Cortex of kidney (tissue), 1 donor: ENCODE results near the gene TMEM45B.
"Not testable (repeated sequence)": the region's sequence is repeated elsewhere in the genome, so short reads cannot be mapped to it uniquely, and the experiment has no call there.

Source experiments
- DNase-seq: peaks from one replicate; lab custom pipeline; 2025; lab: John Stamatoyannopoulos, UW

TMEM45B gene

DNA sequence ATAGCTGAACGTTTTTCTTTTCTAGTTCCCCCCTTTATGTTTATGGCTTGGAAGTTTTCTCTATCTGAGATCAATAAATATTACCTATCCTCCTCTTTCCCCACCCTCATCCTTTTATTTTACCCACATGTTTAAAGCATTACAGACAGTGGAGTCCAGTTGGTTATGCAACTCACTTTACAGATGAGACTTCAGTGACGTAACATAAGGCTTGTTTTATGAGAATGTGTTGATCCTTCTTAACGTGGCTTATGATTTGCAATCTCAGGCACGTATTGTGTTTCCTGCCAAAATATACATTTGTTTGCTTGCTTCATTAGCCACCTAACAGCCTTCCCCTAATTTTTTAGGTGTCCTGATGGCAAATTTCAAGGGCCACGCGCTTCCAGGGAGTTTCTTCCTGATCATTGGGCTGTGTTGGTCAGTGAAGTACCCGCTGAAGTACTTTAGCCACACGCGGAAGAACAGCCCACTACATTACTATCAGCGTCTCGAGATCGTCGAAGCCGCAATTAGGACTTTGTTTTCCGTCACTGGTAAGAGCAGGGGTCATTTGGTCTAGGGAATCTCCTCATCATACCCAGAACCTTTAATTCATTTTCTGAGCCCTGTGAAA is 36.6 kb downstream of the TMEM45B start:
- DNase-seq, result no peak

- DNase-seq, result no peak
Measured at GRCh38 chr11:129853518-129854231, 38.0 kb downstream of the TMEM45B start.

- no peak for DNase-seq
Measured at GRCh38 chr11:129854232-129854805, 38.7 kb downstream of the TMEM45B start.

DNA sequence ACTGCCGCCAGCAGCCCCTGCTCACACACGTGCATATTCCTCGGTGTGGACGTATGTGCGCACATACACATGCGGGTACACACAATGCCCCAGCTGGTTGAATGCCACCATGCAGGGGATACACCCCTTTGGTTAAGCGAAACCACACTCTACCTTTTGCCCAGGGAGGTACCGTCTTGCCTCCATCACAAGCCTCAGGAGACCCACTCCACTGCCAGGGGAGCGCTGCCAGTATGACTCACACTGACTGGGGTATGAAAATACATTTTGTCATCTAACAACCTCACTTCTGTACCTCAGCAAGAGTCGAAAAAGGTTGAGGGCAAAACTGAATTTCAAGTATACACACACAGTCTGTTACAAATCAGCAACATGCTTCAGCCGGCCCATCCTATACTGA is 39.4 kb downstream of the TMEM45B start:
- DNase-seq, result no peak

DNA sequence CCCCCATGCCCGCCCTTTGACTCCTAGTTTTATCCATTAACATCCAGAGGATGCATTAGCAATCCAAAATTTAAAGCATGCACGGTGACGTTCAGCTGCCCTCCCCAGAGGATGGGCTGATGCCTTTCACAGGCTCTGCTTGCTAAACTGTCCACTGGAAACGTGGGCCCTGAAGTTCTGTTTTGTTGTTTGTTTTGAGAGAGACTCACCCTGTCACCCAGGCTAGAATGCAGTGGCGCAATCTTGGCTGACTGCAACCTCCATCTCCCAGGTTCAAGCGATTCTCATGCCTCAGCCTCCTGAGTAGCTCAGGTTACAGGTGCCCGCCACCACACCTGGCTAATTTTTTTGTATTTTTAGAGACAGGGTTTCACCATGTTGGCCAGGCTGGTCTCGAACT is 40.4 kb downstream of the TMEM45B start:
- no peak for DNase-seq

GRCh38 chr11:129861702-129862522 is 46.3 kb downstream of the TMEM45B start:
- no peak for DNase-seq

- no peak for DNase-seq
Measured at GRCh38 chr11:129864811-129865210, 49.2 kb downstream of the TMEM45B start.

- DNase-seq, result no peak
Measured at GRCh38 chr11:129865701-129866100, 50.1 kb downstream of the TMEM45B start.

- no peak for DNase-seq
Measured at GRCh38 chr11:129866311-129866710, 50.7 kb downstream of the TMEM45B start.

DNA sequence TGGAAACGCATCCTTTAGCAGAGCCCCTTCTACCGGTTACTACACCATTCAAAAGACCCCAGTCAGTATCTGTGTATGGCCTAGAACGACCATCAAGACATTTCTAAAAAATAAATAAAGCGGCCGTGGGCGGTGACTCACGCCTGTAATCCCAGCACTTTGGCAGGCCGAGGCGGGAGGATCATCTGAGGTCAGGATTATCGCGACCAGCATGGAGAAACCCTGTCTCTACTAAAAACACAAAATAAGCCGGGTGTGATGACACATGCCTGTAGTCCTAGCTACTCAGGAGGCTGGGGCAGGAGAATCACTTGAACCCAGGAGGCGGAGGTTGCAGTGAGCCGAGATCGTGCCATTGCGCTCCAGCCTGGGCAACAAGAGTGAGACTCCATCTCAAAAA is 53.0 kb downstream of the TMEM45B start:
- DNase-seq, result not testable (repeated sequence)

DNA sequence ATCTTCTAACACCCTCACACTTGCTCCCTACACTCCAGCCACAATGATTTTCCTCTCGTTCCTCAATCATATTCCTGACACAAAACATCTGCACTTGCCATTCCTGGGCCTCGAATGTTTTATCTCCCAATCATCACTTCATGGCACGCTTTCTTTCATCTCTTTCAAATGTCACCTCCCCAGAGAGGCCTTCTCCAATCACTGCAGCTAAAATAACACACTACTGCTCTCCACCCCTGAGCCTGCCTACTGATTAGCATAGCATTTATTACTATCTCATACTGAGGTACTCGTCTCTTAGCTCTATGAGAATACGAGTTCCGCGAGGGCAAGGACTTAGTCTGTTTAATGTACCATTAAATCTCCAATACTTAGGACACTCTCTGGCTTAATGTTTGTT is 56.3 kb downstream of the TMEM45B start:
- DNase-seq, result no peak

DNA sequence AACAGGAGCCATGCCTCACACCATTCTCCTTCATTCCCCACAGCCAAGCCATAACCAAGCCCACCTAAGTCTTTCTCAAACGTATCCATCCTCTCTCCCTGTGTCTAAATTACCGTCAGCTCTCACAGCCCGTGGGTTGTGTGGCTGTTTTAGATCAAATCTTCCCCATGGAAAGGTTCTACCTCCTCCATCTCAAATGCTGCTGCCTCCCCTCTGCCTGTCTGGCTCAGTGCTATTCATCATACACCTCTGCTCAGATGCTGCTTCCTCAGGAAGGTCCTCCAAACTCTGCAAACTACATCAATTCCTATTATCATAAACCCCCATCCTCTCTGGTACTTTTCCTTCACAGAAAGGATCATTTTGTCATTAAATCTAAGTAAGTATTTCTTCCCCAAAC is 64.7 kb downstream of the TMEM45B start:
- DNase-seq, result no peak

DNA sequence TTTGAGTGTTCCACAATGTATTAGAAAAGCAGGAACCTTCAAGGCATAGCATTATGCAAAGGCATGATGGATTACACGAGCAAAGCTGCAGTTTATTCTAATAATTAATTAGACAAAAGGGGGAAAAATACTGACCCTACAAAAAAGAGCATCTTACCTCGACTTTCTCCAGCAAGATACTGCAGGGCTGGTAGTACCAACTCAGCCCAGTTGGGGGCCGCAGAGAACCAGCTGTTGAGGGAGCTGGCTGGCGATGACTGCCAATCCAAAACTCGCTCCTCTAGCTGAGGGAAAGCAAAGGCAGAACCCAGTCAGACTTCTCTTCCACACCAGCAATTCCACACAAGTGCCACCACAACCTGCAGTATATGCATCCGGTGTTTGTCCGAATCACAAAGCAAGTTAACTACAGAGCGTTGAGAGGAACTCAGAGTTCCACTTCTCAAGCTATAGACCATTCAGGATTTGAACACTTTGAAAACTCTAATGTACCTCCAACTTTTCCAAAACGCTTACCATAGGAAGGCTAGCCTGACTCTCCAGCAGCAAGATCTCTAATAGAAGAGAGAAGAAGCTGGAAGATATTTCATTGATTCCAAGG is 66.0 kb downstream of the TMEM45B start:
- no peak for DNase-seq

- no peak for DNase-seq
Measured at GRCh38 chr11:129884581-129884980, 68.9 kb downstream of the TMEM45B start.

DNA sequence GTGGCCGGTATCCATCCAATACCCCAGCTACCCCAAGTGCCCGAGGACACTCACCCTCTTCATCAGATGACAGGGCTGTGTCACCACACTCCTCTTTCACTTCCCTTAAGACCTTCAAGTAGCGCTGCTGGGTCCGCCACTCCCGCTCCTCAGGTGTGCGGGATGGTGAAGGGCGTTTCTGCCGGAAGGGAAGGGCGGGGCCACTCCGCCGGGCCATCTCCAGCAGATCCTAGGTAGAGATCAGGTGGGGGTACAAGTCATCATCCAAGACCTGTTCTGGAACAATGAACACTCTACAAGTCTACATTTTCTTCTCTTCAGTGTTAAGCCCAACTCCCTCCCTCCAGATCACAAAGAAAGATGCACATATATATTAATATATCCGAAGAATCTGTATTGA is 69.7 kb downstream of the TMEM45B start:
- no peak for DNase-seq

GRCh38 chr11:129888451-129888850 is 72.8 kb downstream of the TMEM45B start:
- no peak for DNase-seq

DNA sequence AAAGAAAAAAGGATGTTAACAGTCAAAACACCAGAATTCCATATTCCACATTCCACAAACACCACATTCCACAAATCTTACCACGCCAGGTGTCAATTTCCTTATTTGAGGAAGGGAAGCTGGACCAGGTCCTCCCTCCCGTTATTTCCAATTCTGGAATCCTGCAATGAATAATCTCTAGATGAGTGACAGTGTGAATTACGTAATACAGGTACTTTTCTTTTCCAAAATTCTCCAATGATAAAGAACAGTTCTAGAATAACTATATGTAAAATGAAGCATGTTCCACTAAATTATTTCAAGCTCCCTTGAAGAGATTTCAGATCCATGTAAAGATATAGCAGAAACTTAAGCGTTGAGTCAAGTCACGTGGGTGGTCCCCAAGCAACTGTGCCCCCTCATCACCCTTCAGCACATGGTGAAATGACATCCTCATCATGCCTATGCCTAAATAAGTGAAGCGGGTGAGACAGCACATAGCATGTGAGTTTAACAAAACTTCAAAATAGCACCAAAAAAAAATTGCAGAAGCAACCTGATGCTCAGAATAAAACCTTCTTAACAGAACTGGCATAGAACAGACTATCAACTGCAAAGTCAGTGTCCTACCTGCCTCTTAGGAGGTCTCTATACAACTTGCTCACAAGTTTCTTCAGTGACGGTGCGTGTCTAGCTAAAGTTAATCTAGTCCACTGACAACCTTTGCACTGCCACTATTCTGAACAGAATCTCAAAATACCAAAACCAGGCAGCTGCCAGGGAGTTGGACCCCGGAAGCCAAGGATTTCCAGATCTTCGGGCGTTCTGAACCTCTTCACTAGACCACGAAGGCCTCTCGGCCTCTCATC is 78.9 kb downstream of the TMEM45B start:
- DNase-seq, result no peak

DNA sequence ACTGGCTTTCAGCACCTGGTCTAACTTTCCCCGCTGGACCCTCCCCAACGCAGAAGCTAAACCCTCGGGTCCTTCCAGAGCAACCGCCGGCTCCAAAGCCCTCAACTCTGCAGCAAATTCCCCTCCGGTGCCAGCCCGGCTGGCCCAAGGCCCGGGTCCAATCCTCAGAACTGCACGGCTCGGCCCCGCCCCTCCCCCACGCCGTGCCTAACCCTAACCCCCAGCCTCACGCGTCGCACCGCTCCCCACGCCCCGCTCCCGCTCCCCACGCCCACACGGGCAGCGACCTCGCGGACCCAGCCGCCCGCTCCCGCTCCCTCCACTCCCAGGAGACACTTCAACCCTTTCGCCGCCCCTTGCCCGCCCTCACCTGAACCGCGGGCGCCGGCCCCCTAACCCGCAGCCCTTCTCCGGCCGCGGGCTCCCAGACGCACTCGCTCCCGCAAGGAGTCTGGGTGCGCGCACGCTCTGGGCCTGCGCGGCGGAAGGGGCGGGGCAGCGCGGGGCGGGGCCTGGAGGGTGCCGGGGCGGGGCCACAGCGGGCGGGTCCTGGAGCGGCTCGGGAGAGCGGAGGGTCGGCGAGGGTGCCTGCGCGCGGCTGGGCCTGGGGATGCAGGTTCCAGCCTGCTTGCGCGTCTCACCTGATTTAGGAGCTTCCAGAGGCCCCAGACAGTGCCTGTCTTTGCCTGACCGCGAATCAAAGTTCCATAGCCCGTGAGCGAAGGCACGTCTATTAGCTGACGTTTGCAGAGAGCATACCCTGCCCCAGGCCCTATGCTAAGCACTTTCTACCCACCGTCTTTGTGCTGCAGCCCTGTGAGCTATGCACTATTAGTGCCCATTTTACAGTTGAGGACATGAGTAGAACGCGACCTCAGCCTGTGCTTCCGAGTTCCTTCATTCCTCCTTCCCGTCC is 79.7 kb downstream of the TMEM45B start, which contains the start of gene NFRKB:
NFRKB (minus strand) TSS at position 453 of the 916 bp plus-strand sequence. CDS start 2,729 bp downstream, outside the sequence.
- peak; percentile 76 for DNase-seq

DNA sequence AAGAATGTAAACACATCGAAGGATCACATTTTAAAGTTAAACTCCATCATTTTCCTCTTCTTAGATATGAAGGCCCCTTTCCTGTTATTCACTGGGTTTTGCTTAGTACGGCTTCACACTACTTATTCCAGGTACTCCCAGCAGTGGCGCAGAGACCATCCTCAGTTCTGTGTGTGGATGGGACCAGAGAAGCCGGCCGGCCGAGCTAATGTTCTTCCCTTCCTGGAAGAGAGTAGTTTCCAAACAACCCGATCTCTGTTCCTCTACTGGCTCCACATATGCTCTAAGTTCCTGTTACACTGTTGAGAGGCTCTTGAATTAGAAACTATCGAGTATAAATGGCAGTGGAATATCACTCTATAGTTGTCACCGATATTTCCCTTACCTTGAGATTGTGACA is 80.4 kb downstream of the TMEM45B start:
- no peak for DNase-seq

- DNase-seq, result no peak
Measured at GRCh38 chr11:129905402-129905801, 89.8 kb downstream of the TMEM45B start.
